Midbrain (tissue), 1 donor: Measurements from ENCODE around the gene TIMM8A.
"Not testable (repeated sequence)": the region's sequence is repeated elsewhere in the genome, so short reads cannot be mapped to it uniquely, and the experiment has no call there.

Experiments
- DNase-seq: peaks from one replicate; lab custom pipeline; 2025; lab: John Stamatoyannopoulos, UW

TIMM8A gene

GRCh38 chrX:101359966-101360365, 11.4 kb upstream of the TIMM8A start:
- no peak for DNase-seq

DNA sequence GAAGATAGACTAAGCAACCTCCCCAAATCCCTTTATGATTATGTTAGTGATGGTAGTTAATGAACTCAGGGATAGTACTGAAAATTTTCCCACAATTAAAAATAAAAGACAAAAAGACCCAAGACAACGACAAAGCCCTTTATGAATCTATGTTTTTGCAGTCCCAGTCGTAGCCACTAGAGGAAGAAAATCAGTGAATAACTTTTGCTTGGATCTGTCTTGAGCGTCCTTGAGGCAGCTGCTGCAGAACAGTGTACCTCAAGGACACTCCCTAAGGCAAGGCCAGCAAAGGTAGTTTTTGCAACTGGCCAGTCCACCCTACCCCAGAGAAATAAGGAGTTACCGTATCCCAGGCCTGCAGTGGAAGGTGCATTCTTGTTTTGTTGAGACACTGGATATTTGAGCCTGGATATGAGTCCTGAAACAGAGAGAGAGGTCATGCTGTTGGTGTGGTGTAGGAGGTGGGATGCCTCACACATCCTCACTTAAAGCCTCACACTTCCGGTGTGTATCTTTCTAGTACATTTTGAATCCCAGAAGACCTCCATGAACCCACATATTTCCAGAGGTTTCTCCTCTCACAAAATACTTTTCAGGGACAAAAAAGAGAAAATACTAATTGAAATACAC, 8.7 kb upstream of the TIMM8A start:
- DNase-seq, result no peak

DNA sequence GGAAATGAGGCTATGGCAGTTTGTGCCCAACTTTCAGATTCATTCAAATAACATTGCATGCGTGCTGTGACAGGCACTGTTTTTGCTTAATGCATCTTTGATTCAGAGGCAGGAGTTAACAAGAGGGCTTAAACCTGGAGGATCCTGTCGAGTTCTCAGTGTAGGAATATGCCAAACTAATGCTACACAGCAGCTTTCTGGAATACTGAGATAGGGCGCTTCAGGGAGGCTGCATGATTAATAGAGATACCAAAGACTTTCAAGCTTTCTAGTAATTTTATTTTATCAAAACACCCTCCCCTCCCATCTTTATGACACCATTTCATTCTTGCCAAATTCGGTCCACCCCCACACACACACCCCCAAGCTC, 636 bp upstream of the TIMM8A start:
- no peak for DNase-seq

- no peak for DNase-seq
These were observed 587 bp downstream of the TIMM8A start for GRCh38 chrX:101347859-101348451.

DNA sequence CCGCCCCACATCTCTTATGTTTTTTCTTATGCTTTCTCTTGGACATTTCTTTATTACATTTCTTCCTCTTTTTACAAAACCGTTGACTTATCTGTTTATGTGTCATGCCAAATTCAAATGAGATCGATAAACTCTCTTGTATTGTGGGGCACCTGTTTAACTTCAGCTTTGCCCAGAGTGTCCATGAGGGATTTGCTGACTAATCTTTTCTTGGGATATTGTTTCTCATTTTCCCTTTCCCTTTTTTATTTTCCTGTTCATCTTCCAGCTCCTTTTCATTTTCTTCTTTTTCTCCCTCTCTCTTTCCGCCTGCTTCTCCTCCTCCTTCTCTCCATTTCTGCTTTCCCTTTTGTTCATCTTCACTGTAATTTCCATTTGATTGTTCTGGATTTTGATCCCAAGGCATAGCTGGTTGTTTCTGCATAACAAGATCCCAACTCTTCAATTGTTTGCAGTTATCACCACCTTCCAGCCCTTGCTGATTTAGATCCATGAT, 10.7 kb downstream of the TIMM8A start:
- DNase-seq, result no peak

- DNase-seq, result not testable (repeated sequence)
These were observed 14.2 kb downstream of the TIMM8A start for GRCh38 chrX:101334310-101334709.

DNA sequence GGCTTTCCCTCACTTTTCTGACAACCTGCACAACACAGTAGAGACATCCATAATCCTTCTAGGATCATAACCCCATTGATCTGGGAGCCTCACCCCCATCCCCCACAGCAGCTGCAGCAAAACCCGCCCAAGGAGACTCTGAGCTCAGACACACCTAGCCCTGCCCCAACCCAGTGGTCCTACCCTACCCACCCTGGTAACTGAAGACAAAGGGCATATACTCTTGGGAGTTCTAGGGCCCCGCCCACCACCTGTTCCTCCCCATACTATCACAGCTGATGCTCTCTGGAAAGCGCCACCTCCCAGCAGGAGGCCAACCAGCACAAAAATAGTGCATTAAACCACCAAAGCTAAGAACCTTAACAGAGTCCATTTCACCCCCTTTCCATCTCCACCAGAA, 21.9 kb downstream of the TIMM8A start:
- DNase-seq, result not testable (repeated sequence)

DNA sequence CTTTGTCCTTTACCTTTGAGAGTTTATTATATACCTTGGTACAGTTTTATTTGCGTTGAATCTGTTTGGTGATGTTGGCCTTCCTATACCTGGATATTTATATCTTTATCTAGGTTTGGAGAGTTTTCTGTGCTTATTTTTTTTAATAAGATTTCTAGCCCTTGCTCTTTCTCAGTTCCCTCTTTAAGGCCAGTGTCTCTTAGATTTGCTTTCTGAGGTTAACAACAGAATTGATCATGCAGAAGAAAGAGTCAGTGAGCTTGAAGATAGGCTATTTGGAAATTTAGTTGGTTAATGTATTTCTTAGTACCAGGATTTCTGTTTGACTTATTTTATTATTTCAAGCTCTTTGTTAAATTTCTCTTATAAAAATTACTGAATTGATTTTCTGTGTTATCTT, 44.8 kb downstream of the TIMM8A start:
- no peak for DNase-seq
